ENCODE measurements around the gene ESAM.
"Not testable (repeated sequence)": the region's sequence is repeated elsewhere in the genome, so short reads cannot be mapped to it uniquely, and the experiment has no call there.

ESAM gene

GRCh38 chr11:124776865-124777645, 15.0 kb upstream of the ESAM start:
- no peak for DNase-seq (ENCODE audit: low read depth)

- not testable (repeated sequence) for DNase-seq (ENCODE audit: low read depth)
Measured at GRCh38 chr11:124770959-124771358, 8.9 kb upstream of the ESAM start.

DNA sequence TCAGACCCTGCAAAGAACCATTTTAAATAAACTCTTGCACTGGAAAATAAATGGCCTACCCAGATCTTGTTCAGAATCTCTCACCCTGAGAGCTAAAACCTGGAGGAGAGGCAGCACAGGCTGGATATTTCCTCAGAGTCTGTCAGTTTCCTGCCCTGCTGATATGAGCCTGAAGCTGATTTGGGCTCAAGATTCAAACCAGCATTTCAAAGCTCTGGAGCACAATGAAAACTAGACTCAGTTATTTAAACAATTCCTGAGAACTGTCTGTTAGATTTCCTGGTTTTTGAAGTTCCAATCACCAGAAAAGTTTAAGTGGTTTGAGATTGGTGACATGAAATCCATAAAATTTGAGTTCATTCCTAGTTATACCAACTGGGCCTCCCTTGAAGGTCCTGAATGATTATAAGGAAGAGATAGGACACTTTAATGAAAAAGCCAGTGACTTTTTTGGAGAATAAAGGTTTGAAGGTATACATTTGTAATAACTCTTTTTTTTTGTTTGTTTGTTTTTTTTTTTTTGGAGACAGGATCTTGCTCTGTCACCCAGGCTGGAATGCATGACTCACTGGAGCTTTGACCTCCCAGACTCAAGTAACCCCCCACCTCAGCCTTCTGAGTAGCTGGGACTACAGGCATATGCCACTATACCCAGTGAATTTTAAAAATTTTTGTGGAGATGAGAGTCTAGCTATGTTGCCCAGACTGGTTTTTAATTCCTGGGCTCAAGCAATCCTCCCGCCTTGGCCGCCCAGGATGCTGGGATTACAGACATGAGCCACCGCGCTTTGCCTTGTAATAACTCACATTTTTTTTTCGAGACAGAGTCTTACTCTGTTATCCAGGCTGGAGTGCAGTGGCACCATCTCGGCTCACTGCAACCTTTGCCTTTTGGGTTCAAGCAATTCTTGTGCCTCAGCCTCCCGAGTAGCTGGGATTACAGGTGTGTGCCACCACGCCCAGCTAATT, 8.0 kb upstream of the ESAM start:
- DNase-seq (ENCODE audit: low read depth): no peak

DNA sequence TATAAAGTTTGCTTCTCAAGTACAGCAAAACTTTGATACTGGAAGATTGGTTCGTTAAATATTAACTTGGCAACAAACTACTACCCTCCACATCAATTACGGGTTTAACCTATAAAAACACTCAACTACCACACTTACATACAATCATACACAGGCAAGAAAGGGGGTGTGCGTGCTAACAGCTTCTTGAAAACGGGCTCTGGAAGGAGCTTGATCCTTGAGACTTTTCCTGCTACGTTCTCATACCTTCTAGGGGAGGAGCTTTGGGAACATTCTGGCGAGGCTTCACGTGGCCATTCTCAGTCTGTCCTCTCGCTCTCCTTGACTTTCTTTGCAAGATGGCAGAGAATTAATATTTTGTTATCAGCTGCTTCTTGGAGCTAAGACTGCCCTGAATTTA, 6.8 kb upstream of the ESAM start:
- DNase-seq (ENCODE audit: low read depth): no peak

DNA sequence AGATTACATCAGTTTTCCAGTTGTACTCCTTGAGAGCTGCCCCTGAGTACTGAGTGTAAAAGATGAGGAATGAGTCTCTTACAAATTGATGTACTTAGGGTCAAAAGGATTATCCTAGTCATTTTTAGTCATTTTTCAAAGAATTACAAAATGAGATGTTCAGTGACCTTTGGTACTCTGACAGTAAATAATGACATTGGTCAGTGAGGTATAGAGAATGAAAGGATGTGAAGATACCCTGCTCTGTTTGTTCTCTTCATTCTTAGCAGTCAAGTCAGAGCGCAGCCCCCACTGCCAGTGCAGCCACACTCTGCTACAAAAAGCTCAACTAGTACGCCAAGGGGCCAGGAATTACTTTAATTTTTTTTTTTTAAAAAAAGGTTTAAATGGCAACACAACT, 4.1 kb upstream of the ESAM start:
- no peak for DNase-seq (ENCODE audit: low read depth)

GRCh38 chr11:124763156-124763947, 1.3 kb upstream of the ESAM start:
- peak; percentile 77 for DNase-seq (ENCODE audit: low read depth)

GRCh38 chr11:124762624-124763155, 600 bp upstream of the ESAM start:
- no peak for DNase-seq (ENCODE audit: low read depth)

GRCh38 chr11:124761301-124762104, 587 bp downstream of the ESAM start:
- no peak for DNase-seq (ENCODE audit: low read depth)

DNA sequence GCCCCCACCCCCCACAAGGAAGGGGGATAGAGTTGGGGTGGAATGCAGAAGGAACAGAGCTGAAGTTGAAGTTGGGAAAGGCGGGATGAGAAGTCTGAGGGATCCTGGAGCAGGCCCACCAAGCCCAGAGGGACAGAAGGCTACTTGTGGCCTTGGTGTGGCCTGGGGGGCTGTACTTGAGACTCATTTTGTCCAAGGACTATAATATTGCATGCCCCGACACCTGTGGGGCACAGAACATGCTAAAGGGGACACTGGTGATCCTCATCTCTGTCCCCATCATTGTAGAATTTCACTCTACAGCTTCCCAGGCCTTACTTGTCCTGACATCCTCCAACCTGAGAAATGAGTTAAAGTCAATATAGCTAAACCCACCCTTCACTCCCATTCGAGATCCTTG, 1.3 kb downstream of the ESAM start:
- no peak for DNase-seq (ENCODE audit: low read depth)

DNA sequence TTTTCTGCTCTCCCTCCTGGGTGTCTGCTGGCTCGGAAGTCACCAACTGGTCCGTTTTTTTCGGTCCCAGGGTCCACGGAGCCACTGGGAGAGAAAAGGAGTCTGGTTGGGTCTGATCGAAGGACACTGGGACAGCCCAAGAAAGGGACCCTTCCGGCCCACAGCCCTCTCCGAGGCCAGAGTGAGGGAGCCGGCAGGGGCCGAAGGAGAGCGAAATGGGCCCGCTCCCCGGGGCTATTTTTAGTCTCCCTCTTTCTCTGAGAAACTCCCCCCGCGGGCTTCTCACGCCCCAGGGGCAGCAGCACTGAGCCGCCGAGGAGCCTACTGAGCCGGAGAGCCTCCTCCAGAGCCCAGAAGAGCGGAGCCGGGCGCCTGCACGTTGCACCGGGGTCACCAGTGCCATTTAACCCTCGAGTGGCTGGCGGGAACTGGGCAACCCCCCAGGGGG, 1.9 kb downstream of the ESAM start:
- DNase-seq (ENCODE audit: low read depth): no peak

GRCh38 chr11:124759266-124760204, 2.6 kb downstream of the ESAM start:
- DNase-seq (ENCODE audit: low read depth): no peak

DNA sequence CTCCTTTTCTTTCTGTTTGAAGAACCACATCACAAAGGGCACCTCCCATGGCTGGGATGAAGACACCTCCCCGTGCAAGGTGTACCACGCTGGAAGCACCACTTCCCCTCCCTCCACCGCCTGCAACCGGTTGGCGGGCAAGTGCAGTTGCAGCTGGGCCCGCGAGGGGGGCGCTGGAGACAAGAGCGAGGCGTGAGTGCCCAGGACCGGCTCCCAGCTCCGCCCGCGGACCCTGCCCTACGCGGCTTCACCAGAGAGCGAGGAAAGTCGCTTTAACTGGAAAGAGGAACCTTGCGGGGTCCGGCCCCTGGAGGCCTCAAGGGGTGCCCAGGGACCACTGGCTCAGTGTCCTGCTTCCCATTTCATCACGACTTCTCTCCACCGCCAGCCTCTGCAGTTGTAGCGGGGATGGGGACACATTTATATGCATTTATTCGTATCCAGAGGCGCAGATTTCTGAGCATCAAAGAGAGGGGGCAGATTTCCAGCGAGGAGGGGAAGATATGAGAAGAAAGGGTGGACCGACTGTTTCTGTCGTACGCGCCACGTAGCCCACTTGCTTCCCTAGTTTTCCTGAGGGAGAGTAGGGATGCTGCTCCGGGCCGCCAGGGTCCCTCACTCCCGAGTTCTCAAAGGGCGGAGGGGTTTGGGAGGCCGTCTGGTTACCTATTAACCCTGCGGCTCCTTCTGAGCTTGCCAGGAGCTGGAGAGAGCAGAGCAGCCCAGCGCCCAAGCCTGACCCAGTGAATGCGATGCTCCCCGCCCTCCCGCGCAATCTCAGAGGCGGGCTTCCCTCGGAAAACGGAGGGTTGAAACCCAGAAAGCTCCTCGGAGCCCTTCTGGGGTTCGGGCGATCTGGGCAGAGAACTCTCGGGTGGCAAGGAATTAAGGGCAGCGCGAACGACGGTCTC, 3.5 kb downstream of the ESAM start:
- peak; percentile 72 for DNase-seq (ENCODE audit: low read depth)

- no peak for DNase-seq (ENCODE audit: low read depth)
Measured at GRCh38 chr11:124757320-124757719, 4.8 kb downstream of the ESAM start.

DNA sequence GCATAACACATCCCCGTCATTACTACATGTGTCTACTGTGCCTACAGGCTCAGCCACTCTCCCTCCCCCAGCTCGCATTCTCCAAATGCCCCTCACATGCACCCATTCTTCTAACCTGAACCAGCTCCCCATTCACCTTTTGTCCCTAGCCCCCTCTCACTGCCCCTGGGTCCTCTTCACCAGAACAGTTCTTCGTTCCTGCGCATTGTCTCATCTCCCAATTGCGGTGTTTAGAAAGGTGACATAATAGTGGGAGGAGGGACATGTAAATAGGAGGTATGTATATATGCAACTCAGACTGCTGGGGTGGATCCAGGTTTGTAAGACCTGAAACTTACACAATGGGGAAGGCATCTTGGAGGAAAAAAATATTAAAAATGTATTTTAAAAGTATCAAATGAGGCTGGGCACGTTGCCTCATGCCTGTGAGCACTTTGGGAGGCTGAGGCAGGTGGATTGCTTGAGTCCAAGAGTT, 5.3 kb downstream of the ESAM start:
- no peak for DNase-seq (ENCODE audit: low read depth)

DNA sequence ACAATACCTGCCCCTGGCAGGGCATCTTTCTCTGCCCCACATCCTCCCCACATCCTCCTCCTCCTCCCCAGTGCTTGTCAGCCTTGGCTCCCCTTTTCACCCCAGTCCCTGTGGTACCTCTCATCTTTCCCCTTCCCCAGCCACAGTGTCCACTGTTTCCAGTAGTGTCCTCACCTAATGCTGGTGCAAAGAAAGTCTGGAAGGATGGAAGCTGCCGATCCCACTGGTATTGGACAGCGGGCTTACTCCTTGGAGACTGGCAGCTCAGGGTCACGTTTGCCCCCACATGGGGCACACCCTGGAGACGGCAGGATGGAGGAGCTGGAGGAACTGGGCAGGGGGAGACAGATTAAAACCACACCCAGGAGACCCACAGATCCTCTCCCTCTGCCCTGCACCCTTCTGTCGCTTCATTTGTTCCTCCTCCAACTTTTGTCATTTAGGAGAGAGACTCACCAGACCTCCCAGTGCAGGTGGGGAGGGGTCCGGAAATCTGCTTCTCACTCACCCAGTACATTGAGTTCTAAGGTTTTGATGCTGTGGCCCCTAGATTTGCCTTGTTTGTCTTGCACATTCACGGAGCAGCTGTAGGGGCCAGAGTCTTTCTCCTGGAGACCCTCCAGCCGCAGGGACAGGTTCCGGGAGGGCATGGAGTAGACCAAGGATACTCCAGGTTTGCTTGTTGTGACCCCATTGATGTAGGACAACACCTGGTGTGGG, 5.9 kb downstream of the ESAM start:
- DNase-seq (ENCODE audit: low read depth): no peak

- DNase-seq (ENCODE audit: low read depth): no peak
Measured at GRCh38 chr11:124754710-124755109, 7.4 kb downstream of the ESAM start.

DNA sequence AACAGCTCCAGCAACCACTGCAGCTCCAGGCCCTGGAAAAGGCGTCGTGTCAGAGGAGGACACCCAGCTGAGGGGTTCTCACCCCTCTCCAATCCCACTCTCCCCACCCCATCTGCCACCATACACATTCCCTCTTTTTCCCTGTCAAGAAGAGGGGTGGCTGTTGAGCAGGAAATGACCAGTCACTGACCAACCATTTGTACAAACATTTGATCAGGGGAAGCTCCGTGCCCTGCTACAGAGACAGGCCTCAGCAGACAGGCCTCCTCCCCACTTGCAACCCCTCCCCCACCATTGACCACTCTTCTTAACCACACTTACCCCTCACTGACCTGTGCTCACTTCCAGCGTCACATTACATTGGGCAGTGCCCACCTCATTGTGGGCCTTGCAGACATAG, 7.8 kb downstream of the ESAM start:
- no peak for DNase-seq (ENCODE audit: low read depth)

GRCh38 chr11:124753624-124754023, 8.5 kb downstream of the ESAM start:
- DNase-seq (ENCODE audit: low read depth): no peak

Data from activated T-cell treated with anti-CD3 and anti-CD28 coated beads for 48 hours (primary cell).